Lung microvascular endothelial cell (primary cell): Measurements from ENCODE around the gene ICOSLG. TPM values are rescaled to one million over a fixed set of nuclear protein-coding genes. Genes with fewer than 3 reads are reported as not detected.
"Not testable (repeated sequence)": the region's sequence is repeated elsewhere in the genome, so short reads cannot be mapped to it uniquely, and the experiment has no call there.

ENCODE experiments used
- DNase-seq, 2 donors: peaks; one replicate each; pipeline versions ENCODE4 v3.0.0 to v3.0.0-alpha.2; 2010; ENCODE audit warnings: low read depth in 2 of 2
- total RNA-seq: library from RNA; depleted of rRNA; stranded (reverse); fragments of >200 nt; gene quantifications from 2 replicates; pipeline ENCODE4 v1.2.1, GENCODE V29; 2014

ICOSLG gene, protein sequence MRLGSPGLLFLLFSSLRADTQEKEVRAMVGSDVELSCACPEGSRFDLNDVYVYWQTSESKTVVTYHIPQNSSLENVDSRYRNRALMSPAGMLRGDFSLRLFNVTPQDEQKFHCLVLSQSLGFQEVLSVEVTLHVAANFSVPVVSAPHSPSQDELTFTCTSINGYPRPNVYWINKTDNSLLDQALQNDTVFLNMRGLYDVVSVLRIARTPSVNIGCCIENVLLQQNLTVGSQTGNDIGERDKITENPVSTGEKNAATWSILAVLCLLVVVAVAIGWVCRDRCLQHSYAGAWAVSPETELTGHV
- total RNA-seq, result 0.65 and 0.79 TPM in 2 replicates

DNA sequence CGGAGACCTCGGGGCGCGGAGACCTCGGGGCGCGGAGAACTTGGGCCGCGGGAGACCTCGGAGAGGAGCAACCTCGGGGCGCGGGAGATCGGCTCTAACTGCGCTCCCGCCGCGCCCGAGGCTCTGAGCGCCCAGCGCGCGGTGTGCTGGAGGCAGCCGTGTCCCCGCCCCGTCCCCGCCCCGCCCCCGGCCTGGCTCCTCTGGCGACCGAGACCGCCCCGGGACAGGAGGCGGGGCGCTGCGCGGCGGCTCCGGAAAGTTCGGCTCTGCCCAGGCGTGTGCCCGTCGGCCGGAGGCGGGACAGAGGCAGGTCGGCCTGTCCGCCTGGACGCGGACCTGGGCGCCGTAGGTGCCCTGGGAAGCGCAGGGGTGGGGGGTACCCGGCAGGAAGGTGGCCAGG is at the start of gene ICOSLG:
Gene ICOSLG, minus strand, starts transcription at position 102 of the 400 bp plus-strand sequence. CDS start 126 bp downstream, outside the sequence.
- not testable (repeated sequence) for DNase-seq

DNA sequence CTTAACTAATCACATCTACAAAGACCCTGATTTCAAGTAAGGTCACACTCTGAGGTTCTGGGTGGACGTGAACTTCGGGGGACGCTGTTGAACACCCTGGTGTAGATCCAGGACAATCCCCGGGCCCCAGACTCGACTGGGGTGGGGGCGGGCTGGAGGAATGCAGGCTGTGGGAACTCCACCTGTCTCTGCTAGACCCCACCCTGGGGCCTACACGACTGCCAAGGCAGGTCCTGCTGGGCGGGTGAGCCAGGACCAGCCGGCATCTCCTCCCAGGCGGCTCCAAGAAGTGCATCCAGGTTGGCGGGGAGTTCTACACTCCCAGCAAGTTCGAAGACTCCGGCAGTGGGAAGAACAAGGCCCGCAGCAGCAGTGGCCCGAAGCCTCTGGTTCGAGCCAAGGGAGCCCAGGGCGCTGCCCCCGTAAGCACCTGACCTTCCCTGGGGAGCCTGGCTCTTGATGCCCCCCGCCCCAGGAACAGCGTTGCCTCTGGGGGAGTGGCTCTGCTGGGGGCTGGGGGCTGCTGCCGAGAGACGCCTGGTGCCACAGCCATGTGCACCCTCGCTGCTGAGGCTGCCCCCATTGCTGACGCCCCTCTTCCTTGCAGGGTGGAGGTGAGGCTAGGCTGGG is 48.8 kb upstream of the ICOSLG start:
- no peak for DNase-seq

DNA sequence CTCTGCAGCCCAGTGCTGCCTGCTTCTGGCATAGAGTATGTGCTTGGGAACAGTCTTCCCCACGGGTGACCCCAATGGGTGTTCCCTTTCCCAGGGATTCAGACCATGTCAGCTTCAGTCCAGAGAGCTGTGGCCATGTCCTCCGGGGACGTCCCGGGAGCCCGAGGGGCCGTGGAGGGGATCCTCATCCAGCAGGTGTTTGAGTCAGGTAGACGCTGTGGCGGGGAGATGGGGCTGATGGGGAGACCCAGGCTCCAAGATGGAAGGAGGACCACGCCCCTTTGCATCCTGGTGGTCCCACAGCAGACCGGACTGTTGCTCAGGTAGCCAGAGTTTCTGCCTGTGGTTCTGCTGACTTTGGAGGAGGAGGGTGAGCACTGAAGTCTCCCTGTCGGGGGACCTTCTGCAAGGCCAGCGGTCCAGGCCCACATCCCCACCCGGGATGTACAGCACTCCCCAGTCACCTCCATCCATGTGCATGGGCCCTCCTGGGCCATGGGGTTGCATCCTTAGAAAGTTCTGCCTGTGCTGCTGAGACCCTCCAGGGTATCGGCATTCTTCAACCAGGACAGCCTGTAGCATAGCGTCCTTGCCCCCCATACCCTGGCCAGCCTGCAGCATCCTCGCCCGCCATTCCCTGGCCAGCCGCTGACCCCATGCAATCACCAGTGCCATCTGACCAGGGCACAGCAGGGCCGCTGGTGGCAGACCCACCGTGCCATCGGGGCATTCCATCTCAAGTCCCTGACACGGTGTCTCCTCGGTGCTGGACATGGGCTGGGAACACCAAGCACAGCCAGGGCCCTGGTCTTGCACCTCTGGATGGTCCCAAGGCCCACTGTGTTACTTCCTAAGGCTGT is 47.7 kb upstream of the ICOSLG start:
- no peak for DNase-seq

DNA sequence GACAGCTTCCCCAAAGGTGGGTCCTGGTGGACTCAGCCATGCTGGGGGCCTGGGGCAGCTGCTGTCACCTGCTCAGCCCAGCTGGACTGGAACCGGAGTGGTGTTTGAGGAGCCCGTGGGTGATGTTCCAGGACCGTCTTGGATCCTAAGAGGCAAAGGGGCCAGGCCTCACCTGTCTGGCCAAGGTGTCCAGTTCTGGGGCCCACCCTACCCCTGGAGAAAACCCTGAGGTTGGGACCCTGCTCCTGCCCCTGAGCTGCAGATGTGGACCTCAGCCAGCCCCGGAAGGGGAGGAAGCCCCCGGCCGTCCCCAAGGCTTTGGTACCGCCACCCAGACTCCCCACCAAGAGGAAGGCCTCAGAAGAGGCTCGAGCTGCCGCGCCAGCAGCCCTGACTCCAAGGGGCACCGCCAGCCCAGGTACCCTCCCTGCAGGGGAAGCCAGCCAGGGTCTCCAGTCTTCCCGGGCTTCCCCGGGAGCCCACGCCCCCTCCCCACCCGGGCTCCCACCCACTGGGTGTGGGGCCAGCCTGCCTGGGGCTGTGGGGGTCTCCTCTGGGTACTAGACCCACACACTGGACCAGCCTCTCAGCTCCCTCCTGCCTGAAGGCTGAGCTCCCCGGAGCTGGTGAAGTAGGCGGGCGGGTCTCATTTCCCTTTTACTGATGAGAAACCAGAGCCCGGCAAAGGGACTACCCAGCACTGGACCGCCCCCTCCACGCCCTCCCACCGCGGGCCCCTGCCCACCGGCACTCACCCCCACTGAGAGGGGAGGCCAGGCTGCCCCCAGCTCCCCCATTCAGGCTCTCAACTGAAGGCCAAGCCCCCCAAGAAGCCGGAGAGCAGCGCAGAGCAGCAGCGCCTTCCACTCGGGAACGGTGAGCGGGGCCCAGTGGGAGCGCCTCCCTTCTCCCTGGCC is 46.2 kb upstream of the ICOSLG start:
- DNase-seq, result no peak

DNA sequence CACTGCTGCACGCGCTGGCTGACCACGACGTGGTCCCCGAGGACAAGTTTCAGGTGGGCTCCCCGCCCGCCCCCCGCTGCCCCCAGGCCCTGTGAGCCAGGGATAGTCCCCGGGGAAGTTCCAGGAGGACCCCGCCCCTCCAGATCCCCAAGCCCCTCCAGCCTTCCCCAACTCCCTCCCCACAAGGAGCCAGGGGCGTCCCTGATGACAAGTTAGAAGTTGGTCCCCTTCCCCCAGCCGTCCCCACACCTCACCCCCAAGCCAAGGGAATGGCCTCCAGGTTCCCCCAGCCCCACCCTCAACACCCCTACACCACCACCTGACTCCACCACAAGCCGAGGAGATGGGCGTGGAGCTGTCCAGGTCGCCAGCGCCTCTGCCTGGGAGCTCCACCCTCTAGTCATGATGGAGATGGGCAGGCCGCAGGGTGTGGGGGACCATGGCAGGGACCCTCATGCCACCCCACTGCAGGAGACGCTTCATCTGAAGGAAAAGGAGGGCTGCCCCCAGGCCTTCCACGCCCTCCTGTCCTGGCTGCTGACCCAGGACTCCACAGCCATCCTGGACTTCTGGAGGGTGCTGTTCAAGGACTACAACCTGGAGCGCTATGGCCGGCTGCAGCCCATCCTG is 45.5 kb upstream of the ICOSLG start:
- DNase-seq, result no peak

DNA sequence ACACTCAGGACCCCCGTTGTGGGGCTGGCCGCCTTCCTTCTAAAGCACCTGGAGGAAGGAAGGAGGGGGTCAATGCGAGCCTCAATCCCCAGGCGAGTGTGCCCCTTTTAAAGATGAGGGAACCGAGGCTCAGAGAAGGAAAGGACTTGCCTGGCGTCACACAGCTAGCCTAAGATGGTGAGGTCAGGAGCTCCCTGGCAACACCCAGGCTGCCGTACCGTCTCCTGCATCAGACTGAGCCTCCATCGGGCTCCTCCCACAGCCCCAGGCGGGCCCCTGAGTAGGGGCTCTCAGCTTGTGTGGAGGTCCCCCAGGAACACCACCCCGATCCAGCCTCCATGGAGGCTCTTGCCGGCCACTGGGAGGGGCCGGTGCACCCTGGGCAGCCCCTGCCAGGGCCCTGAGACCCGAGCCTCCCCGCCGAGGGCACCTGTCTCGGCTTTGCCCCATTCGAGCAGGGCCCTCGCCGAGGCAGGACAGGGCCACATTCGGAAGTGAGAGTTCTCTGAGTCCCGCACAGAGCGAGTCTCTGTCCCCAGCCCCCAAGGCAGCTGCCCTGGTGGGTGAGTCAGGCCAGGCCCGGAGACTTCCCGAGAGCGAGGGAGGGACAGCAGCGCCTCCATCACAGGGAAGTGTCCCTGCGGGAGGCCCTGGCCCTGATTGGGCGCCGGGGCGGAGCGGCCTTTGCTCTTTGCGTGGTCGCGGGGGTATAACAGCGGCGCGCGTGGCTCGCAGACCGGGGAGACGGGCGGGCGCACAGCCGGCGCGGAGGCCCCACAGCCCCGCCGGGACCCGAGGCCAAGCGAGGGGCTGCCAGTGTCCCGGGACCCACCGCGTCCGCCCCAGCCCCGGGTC is 44.6 kb upstream of the ICOSLG start, which contains the start of gene AIRE:
Gene AIRE, plus strand, starts transcription at position 739 of the 855 bp plus-strand sequence. CDS start 131 bp downstream, outside the sequence.
- DNase-seq, result no peak

DNA sequence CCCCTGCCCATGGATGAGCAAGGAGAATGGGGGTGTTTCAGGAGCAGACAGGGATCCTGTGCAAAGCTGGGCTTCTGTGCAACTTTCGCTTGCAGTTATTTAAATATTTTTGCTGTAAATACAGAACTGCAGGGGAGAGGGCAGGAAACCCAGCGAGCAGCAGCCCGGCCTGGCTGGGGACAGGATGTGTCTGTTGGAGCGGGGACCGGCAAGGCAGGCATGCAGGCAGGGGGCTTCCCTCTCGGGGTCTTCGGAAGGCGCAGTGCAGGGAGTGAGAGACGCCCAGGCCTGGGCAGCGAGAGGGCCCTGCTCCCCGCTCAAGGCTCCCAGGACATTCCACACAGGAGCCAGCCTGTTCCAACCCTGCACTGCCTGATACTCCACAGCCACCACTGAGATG is 43.2 kb upstream of the ICOSLG start:
- DNase-seq, result no peak

DNA sequence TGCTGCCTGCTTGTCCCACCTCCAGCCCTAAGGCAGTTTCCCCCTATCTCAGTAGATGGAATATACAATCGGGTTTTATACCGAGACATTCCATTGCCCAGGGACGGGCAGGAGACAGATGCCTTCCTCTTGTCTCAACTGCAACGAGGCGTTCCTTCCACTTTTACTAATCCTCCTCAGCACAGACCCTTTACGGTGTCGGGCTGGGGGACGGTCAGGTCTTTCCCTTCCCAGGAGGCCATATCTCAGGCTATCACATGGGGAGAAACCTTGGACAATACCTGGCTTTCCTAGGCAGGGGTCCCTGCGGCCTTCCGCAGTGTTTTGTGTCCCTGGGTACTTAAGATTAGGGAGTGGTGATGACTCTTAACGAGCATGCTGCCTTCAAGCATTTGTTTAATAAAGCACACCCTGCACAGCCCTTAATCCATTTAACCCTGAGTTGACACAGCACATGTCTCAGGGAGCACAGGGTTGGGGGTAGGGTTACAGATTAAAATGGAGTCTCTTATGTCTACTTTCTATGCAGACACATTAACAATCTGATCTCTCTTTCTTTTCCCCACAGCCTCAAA is 42.6 kb upstream of the ICOSLG start:
- not testable (repeated sequence) for DNase-seq

DNA sequence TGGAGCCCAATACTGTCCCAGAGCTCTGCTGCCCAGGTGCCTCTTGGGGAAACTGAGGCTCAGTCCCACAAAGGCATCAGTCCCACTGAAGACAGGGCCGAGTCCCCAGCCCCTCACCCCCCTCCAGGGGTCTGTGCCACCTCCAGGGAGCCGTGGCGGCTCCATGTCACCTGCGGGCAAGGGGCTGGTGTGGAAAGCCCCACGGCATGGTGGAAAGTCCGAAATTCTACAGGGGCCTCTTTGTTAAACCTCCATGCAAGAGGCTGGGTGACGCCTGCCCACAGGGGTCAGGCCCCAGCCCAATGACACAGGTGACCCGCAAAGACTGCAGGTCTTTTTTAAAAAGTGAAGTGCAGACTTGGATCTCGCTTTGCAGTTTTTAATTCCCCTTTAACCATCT is 41.6 kb upstream of the ICOSLG start:
- DNase-seq, result no peak

DNA sequence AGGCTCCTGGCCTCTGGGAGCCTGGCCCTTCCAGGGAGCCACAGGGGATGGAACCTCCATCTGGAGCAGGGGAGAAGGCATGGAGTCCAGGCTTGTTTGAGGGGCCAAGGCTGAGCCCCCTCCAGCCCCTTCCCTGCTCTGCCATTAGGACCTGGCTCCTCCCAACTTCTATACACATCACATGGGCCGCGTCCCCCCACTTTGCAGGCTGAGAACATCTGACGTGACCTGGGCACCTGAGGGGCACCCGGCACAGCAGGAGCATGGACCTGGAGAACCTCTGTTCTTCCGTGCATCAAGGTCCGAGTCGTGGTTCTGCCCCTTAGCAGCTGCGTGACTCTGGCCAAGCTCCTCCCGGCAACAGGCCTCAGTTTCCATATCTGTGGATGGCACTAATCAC is 41.1 kb upstream of the ICOSLG start:
- no peak for DNase-seq

DNA sequence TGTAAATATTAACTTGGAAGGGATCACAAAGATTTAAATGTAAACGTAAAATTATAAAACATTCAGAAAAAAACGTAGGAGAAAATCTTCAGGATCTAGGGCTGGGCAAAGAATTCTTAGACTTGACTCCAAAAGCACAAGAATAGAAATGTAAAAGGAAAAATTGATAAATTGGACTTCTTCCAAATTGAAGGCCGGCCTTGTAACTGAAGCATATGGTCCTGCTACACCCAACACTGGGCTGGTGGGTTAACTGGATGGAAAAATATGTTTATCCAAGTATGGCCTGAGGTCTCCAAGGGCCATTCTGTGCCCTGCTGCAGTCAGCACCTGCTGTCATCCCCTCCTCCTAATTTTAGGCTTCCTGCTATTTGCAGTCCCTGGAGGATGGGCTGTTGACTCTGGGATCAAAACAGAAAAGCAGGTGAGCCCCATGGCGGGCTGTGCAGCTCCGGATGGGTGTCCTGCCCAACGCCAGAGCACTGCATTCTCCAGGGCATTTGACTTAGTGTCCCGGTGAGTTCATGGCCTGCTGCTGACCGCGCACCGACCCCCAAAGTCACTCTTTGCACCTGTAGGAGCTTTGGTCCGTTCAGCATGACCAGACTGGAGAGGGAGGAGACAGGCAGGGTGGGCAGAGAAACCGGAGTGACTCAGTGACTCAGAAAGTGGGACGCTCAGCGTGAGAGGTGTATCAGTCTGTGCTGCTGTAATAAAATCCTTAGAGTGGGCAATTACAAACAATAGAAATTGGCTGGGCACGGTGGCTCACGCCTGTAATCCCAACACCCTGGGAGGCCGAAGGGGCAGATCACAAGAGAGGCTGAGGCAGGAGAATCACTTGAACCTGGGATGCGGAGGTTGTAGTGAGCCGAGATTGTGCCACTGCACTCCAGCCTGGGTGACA is 38.9 kb upstream of the ICOSLG start:
- DNase-seq, result no peak

DNA sequence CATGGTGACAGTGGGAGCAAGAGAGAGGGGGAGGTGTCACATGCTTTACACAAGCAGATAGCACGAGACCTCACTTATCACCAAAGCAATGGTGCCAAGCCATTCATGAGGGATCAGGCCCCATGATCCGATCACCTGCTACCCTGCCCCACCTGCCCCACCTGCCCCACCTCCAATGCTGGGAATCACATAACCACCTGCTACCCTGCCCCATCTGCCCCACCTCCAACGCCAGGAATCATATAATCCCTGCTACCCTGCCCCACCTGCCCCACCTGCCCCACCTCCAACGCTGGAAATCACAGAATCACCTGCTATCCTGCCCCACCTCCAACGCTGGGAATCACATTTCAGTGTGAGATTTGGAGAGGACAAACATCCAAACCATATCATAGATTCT is 34.3 kb upstream of the ICOSLG start:
- no peak for DNase-seq

DNA sequence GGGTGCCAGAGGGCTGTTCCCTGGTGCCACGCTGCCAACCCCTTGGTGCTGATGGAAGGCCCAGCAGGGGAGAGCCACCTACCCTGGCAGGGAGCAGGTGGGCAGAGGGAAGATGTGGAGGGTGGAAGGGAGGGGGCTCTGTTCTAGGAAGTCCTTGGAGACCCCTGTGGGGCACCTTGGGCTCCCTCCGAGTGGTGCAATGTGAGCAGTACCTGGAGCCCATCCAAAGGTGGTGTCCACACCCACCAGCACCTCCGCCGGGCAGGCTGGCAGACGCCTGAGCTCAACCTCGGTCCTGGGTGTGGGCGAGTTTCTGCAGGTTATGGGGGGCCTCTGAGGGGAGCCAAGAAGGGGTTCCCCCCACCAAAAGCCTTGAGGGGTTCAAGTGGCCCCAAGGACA is 32.3 kb upstream of the ICOSLG start:
- no peak for DNase-seq

DNA sequence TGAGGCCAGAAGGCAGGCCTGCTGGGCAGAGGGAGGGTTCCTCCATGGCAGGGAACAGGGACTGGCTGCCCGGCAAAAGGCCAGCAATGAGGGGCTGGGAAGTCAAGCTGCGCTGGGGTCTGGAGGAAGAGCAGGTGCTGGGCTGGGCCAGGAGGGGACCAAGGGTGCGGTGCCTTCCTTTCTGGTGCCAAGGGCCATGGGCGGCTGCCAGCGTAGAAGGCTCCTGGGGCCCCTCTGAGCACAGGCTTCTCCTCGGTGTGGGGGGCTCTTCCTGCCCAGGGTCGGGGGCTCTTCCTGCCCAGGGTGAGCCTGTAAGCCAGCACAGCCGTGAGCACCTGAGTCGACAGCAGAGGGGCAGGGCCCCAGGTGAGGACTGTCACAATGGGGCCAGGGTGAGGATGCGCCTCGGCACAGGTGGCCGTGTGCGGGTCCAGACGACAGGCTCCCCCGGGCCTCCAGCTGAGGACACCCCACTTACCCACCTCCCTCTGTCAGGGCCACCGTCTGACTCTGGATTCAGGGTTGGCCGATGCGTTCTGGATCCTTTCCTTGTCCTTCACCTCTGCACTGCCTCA is 31.6 kb upstream of the ICOSLG start:
- no peak for DNase-seq

DNA sequence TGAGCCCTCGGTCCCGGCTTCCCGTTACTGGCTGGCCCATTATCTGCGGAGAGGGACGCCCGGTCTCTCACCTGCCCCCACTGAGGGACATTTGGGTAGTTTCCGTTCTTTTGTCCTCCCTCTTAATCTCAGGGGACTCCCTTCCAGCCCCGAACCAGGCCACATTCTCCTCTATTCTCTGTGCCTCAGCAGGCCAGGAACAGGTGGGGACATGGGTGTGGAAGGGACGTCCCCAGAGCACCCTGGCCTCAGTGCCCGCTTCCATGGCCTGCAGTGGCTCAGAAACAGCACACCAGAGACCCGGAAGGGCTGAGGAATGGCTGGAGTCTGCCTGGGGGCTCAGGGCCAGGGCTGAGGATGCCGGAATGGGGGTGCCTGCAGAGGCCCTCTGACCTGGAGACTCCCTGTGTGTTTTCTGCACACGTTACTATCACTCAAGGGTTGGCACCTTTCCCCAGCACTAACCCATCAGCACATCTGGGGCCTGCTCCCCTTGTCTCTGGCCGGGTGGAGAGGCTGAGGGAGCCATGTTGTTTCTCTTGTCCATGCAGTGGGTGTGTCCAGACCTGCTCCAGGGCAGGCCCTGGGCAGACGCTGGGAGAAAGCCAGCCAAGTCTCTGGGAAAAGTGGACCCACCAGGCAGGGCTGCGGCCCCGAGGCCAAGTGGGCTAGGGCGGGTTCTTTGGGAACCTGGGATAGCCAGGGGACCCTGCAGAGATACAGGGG is 31.0 kb upstream of the ICOSLG start:
- no peak for DNase-seq

DNA sequence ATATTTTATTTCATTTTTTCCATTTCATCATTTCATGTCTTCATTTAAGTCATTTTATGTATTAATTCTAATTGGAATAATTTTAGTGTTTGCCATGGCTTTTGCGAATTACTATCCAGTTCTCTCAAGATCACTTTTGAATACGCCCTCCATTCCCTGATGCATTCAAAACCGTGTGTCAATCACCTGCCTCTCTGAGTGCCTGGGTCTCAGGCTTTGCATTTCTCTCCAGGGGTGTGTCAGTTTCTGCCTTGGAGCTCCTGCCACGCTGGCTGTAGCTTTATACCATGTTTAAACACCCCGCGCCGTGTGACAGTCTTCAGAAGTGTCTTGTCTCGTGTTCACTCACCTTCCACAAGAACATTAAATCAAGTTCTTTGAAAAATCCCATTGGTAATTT is 28.3 kb upstream of the ICOSLG start:
- no peak for DNase-seq

DNA sequence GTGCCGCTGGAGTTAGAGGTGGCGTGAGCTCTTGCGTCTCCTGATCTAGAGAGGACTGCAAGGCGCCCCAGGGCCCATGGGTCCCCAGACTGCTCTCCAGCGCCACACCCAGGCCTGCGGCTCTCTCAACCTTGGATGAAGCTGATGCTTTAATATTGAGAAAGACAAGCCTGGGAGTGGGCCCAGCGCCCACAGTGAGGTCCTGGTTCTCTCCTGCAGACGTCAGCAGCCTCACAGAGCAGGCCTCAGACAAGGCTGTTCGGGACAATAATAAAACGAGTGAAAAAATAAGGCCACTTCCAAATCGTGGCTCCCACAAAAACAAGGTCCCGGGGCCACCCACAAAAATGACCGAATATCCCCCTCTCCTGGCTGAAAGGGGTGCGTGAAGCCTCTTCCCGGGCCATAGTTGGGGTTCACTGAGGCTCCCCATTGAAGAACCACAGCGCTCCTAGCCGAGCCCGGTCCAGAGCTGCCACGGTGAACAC is 27.0 kb upstream of the ICOSLG start:
- no peak for DNase-seq
